GM12878 (cell line): Measurements from ENCODE around the gene NFATC1. TPM values are rescaled to one million over a fixed set of nuclear protein-coding genes. Genes with fewer than 3 reads are reported as not detected.
A peak's percentile ranks its signal among the peaks of the same experiment; 100 is the strongest.

Source experiments
- ATAC-seq: fragments of 200-7000 bp; cut with Tn5 transposase; 3 replicates; pipeline ENCODE4 v1.9.1; 2020; ENCODE audit warnings: mild to moderate bottlenecking, moderate library complexity
- BruUV-seq: library from RNA; stranded (reverse); fragments of 400-500 nt; replicated peaks from 2 replicates; lab custom pipeline; 2021; lab: Mats Ljungman, UMichigan
- CTCF ChIA-PET: fragments of 300-600 bp; sonication (Branson Sonifier 250); formaldehyde crosslinking; extraction: SDS; loops from one replicate; lab custom pipeline; 2021; ENCODE audit warnings: inconsistent platforms; lab: Yijun Ruan, JAX
- POLR2A ChIA-PET: fragments of 350-600 bp; formaldehyde crosslinking; extraction: SDS; loops from one replicate; lab custom pipeline; 2021; ENCODE audit warnings: inconsistent platforms; lab: Charles Lee
- RAD21 ChIA-PET: fragments of 300-600 bp; sonication (Branson Sonifier 250); formaldehyde crosslinking; loops from one replicate; lab custom pipeline; 2023; ENCODE audit warnings: antibody characterized with exemption; ENCODE audit not compliant: unreplicated experiment; lab: Charles Lee
- SMC1A ChIA-PET: fragments of 300-600 bp; sonication (Branson Sonifier 250); formaldehyde crosslinking; loops from one replicate; lab custom pipeline; 2023; ENCODE audit not compliant: unreplicated experiment, uncharacterized antibody; lab: Charles Lee
- DNase-seq: peaks from one replicate; pipeline ENCODE4 v3.0.0-alpha.2; 2011; ENCODE audit warnings: low read depth, low spot score
- FAIRE-seq: peaks from 3 replicates; lab custom pipeline; 2011; peaks lifted over from hg19 to GRCh38; lab: Jason Lieb, UNC
- H2AFZ ChIP-seq: 2 replicates; pipeline ENCODE4 v1.6.0; 2011; ENCODE audit warnings: low read depth, low read length, control low read depth; ENCODE audit not compliant: control insufficient read depth
- H3K27ac ChIP-seq: 2 replicates; pipeline ENCODE4 v1.5.1; 2011; ENCODE audit warnings: control low read depth; ENCODE audit not compliant: control insufficient read depth, insufficient read depth
- H3K27me3 ChIP-seq, 2 experiments: replicated peaks in 1 of 2; 2 replicates each; pipeline versions ENCODE4 v1.6.0 to v1.6.1; 2011; ENCODE audit warnings: low read length in 1 of 2; ENCODE audit not compliant: control insufficient read depth in 2 of 2, insufficient read depth in 2 of 2
- H3K36me3 ChIP-seq, 2 experiments: 2 replicates each; pipeline ENCODE4 v1.5.1; 2011; ENCODE audit warnings: low read length in 1 of 2; ENCODE audit not compliant: control insufficient read depth in 2 of 2, insufficient read depth in 2 of 2
- H3K4me1 ChIP-seq: 2 replicates; pipeline ENCODE4 v1.6.1; 2011; ENCODE audit warnings: mild to moderate bottlenecking, low read length, moderate library complexity, mixed read lengths; ENCODE audit not compliant: control insufficient read depth, insufficient read depth
- H3K4me2 ChIP-seq: 2 replicates; pipeline ENCODE4 v1.6.0; 2011; ENCODE audit warnings: control low read depth; ENCODE audit not compliant: control insufficient read depth, insufficient read depth
- H3K4me3 ChIP-seq: fragments of 200-600 bp; sonication (generic); 2 replicates; pipeline ENCODE4 v1.5.1; 2016
- H3K79me2 ChIP-seq: 2 replicates; pipeline ENCODE4 v1.6.0; 2011; ENCODE audit warnings: low read length; ENCODE audit not compliant: control insufficient read depth, insufficient read depth
- H3K9ac ChIP-seq: 2 replicates; pipeline ENCODE4 v1.8.0; 2011; ENCODE audit warnings: low read length, control low read depth, mixed read lengths; ENCODE audit not compliant: control insufficient read depth, insufficient read depth
- H3K9me3 ChIP-seq: replicated peaks from 3 replicates; pipeline ENCODE4 v1.5.1; 2011; ENCODE audit warnings: mild to moderate bottlenecking, low read length; ENCODE audit not compliant: control insufficient read depth, insufficient read depth
- H4K20me1 ChIP-seq: 2 replicates; pipeline ENCODE4 v1.6.0; 2011; ENCODE audit not compliant: control insufficient read depth, insufficient read depth
- ATF7 ChIP-seq: fragments of 450-650 bp; IDR thresholded peaks from 2 replicates; pipeline ENCODE4 v1.6.1; 2016; ENCODE audit warnings: low read depth, mild to moderate bottlenecking
- BHLHE40 ChIP-seq, 2 experiments: fragments of 450-650 bp in 1 of 2; IDR thresholded peaks; 2 replicates each; pipeline ENCODE4 v1.6.1; 2011 to 2017; ENCODE audit warnings: low read depth in 2 of 2, borderline replicate concordance in 1 of 2, improper control_type of control experiment in 1 of 2, low read length in 1 of 2, mild to moderate bottlenecking in 1 of 2
- CHD2 ChIP-seq: IDR thresholded peaks from 2 replicates; pipeline ENCODE4 v1.6.1; 2011; ENCODE audit warnings: low read depth, low read length, improper control_type of control experiment, borderline replicate concordance
- CREM ChIP-seq: IDR thresholded peaks from 2 replicates; pipeline ENCODE4 v1.6.1; 2014; ENCODE audit warnings: antibody characterized with exemption, low read depth
- GABPA ChIP-seq: IDR thresholded peaks from 2 replicates; pipeline ENCODE4 v1.6.1; 2014; ENCODE audit warnings: antibody characterized with exemption, low read depth, mild to moderate bottlenecking, inconsistent platforms
- IKZF1 ChIP-seq: fragments of 450-650 bp; conservative IDR thresholded peaks from 2 replicates; pipeline ENCODE4 v1.6.1; 2017; ENCODE audit warnings: antibody characterized with exemption, mild to moderate bottlenecking
- IKZF2 ChIP-seq, 2 experiments: fragments of 450-650 bp; IDR thresholded peaks; 2 replicates each; pipeline ENCODE4 v1.6.1; 2017; ENCODE audit warnings: mild to moderate bottlenecking in 2 of 2, moderate library complexity in 2 of 2
- MEF2B ChIP-seq: fragments of 450-650 bp; IDR thresholded peaks from 2 replicates; pipeline ENCODE4 v1.6.1; 2018; ENCODE audit warnings: mild to moderate bottlenecking, moderate library complexity; ENCODE audit not compliant: partially characterized antibody, poor library complexity, severe bottlenecking
- NBN ChIP-seq: fragments of 450-650 bp; IDR thresholded peaks from 2 replicates; pipeline ENCODE4 v1.6.1; 2016
- RAD21 ChIP-seq: IDR thresholded peaks from 2 replicates; pipeline ENCODE4 v1.6.1; 2011; ENCODE audit warnings: mild to moderate bottlenecking, low read depth, low read length, moderate library complexity; ENCODE audit not compliant: insufficient read depth
- RB1 ChIP-seq: fragments of 450-650 bp; formaldehyde crosslinking; IDR thresholded peaks from 2 replicates; pipeline ENCODE4 v1.6.1; 2017; ENCODE audit warnings: mild to moderate bottlenecking, borderline replicate concordance
- RCOR1 ChIP-seq: conservative IDR thresholded peaks from 2 replicates; pipeline ENCODE4 v1.6.1; 2012; ENCODE audit warnings: low read depth, low read length, improper control_type of control experiment
- RELA ChIP-seq: fragments of 450-650 bp; IDR thresholded peaks from 2 replicates; pipeline ENCODE4 v1.8.0; 2014; ENCODE audit warnings: borderline replicate concordance; ENCODE audit not compliant: partially characterized antibody
- SMC3 ChIP-seq: IDR thresholded peaks from 2 replicates; pipeline ENCODE4 v1.6.1; 2011; ENCODE audit warnings: low read length, improper control_type of control experiment, borderline replicate concordance
- TARDBP ChIP-seq: IDR thresholded peaks from 2 replicates; pipeline ENCODE4 v1.6.1; 2016; ENCODE audit warnings: borderline replicate concordance
- TCF12 ChIP-seq: IDR thresholded peaks from 2 replicates; pipeline ENCODE4 v1.6.1; 2011; ENCODE audit warnings: low read depth, mild to moderate bottlenecking, low read length
- YBX1 ChIP-seq: fragments of 450-650 bp; IDR thresholded peaks from 2 replicates; pipeline ENCODE4 v1.6.1; 2016; ENCODE audit warnings: antibody characterized with exemption
- YY1 ChIP-seq: IDR thresholded peaks from 2 replicates; pipeline ENCODE4 v1.6.1; 2011; ENCODE audit warnings: low read depth, mild to moderate bottlenecking, low read length
- WGBS: methylation state at CpG from one replicate; pipeline ENCODE4 v1.1.6; 2016; ENCODE audit warnings: low lambda C conversion rate; ENCODE audit not compliant: insufficient replicate concordance, insufficient coverage; ENCODE audit errors: missing lambda C conversion rate; 5-methylcytosine and 5-hydroxymethylcytosine counted together
- in situ Hi-C: fragments of 300-500 bp; cut with MboI; formaldehyde crosslinking; loops from 9 replicates; pipeline ENCODE4 v1.14.3; 2018; ENCODE audit warnings: mixed read lengths
- intact Hi-C: fragments of 100-400 bp; cut with micrococcal nuclease; formaldehyde crosslinking; loops from one replicate; pipeline ENCODE4 v1.14.2; 2022; ENCODE audit not compliant: unreplicated experiment
- polyA plus RNA-seq, 11 experiments: library from polyadenylated mRNA; depleted of rRNA in 4 of 11; unstranded in 6 of 11; stranded (reverse) in 5 of 11; fragments of >200 nt; fragmentation: Nextera tagmentation in 4 of 11; fragmentation: Illumina TruSeq in 1 of 11; extraction: Ambion mirVana in 4 of 11; extraction: Trizol in 1 of 11; gene quantifications; 1 replicate in 1 of 11; 2 replicates in 10 of 11; pipeline versions ENCODE4 v1.2.1 to v1.2.3, GENCODE V29; 2011 to 2016; ENCODE audit warnings: inconsistent platforms in 2 of 11, missing spikeins in 2 of 11, low read depth in 1 of 11
- total RNA-seq, 4 experiments: library from RNA; depleted of rRNA in 3 of 4; stranded (reverse); fragments of >200 nt in 3 of 4; fragmentation: Illumina TruSeq in 1 of 4; extraction: Trizol in 1 of 4; gene quantifications; 2 replicates each; pipeline versions ENCODE4 v1.2.1 to v1.2.3, GENCODE V29; 2013 to 2021
- TF ChIP-seq, protein P1 (sequence below), 3 experiments: IDR thresholded peaks in 2 of 3; conservative IDR thresholded peaks in 1 of 3; 2 replicates each; pipeline ENCODE4 v1.5.1; 2011; ENCODE audit warnings: low read depth in 3 of 3, low read length in 3 of 3, mild to moderate bottlenecking in 3 of 3, control low read depth in 2 of 3, moderate library complexity in 2 of 3, inconsistent platforms in 1 of 3, mixed read lengths in 1 of 3; ENCODE audit not compliant: control insufficient read depth in 2 of 3, insufficient read depth in 1 of 3; ENCODE audit errors: extremely low read depth in 1 of 3
- TF ChIP-seq, protein P2 (sequence below): fragments of 450-650 bp; IDR thresholded peaks from 2 replicates; pipeline ENCODE4 v1.6.1; 2017; ENCODE audit warnings: low read depth, mild to moderate bottlenecking, moderate library complexity

NFATC1 gene
- total and polyA plus RNA-seq, 10 of the 15 experiments (the other 5 are each of a cell fraction or from before 2014, with no cell fraction given) = 0.84 to 20.8 (median 5.1) TPM

DNA sequence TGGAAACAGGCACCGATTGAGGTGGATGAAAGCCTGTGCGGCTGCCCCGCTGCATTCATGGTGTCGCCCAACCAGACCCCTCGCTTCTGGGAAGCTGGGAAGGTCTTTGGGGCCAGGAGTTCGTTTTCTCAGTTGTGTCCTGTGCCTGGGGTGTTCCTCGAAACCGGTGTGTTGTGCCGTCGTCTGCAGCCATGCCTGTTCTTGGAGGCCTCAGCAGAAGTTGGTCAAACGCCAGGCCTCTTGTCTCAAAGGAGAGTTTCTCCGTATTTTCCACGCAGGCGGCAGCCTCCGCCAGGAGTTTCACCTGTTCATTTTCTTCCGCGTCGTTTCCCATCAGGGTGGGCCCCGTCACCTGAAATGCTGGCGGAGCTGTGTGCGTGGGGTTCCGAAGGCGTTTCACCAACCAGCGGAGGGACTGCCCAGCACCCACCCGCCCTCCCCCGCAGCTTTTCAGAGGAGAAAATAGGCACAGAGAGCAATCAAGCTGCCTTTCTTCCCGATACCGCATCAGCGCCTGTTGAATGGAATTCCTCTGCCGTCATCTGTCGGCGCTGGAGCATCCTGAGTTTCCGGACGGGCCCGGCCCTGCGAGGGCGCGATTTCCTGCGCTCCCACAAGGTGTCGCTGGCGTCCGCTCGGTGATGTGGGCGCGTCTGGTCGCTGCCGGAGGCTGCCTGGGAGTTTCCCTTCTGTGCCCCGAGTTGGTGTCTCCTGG is 17.0 kb upstream of the NFATC1 start:
- H3K27me3 ChIP-seq = no peaks in the 10 kb centered on the region
- ChIA-PET CTCF (interaction anchor here (0.6 to 6.4 kb wide), 20 partner anchors 10 to 780 kb away, joined by 3 to 48 read pairs (median 6); no protein-coding TSS in a partner anchor), SMC1A (interaction anchor here (0.8 to 3.0 kb wide), 11 partner anchors 9 to 779 kb away, joined by 3 to 14 read pairs (median 5); no protein-coding TSS in a partner anchor), POLR2A (no interaction called here), RAD21 (interaction anchor here (0.8 to 4.0 kb wide), 8 partner anchors 10 to 265 kb away, joined by 3 to 28 read pairs (median 4); no protein-coding TSS in a partner anchor)
- H3K9me3 ChIP-seq = no peaks in the 10 kb centered on the region
- no peak overlapping the region for H3K4me3 ChIP-seq
- DNase-seq (peak; percentile 26), ATAC-seq (peak; percentile 83), FAIRE-seq (peak; percentile 95)
- H3K27ac ChIP-seq = no peak overlapping the region; the same call in 1 of the 2 replicates
- no peak overlapping the region for H3K9ac ChIP-seq
- BruUV-seq = no TSS peak
- peak overlapping the region; percentile 11; the same call in 1 of the 2 replicates for H3K4me2 ChIP-seq
- peaks cover 9% of the 10 kb centered on the region for H3K4me1 ChIP-seq
- in situ Hi-C loops = loop anchor here (5.0 kb wide), 2 partner anchors 159 to 264 kb away; no protein-coding TSS in a partner anchor
- H4K20me1 ChIP-seq = no peaks in the 10 kb centered on the region
- H3K36me3 ChIP-seq = peaks cover 0 to 6% of the 10 kb centered on the region in 2 experiments; a peak in 2 of 4 replicates
- intact Hi-C loops = loop anchor here (1.0 to 5.0 kb wide), 2 partner anchors 266 to 779 kb away; no protein-coding TSS in a partner anchor
- WGBS = 43% methylated on average over 48 of the region's 48 CpGs
- no peak overlapping the region for H2AFZ ChIP-seq
- no peaks in the 10 kb centered on the region for H3K79me2 ChIP-seq
- peak; percentile 94 for TF ChIP-seq SMC3
- peak in 1 of 2 experiments; percentile 22; a peak in 1 of 4 replicates for TF ChIP-seq IKZF2 (IDR thresholded peaks at IDR 0.05)
- TF ChIP-seq GABPA = no peak
- 0 out of 2 replicates have a peak, but pooled peaks have one; percentile 56 for TF ChIP-seq RCOR1
- TF ChIP-seq YY1 = peak; percentile 69
- peak in 1 of 2 experiments; percentile 49; a peak in 1 of 4 replicates for TF ChIP-seq BHLHE40 (IDR thresholded peaks at IDR 0.05; ENCODE audit: borderline replicate concordance in 1 of 2, low read depth in 2 of 2, low read length in 1 of 2)
- peak; percentile 62; the same call in 1 of the 2 replicates for TF ChIP-seq TCF12
- no peak for TF ChIP-seq YBX1
- TF ChIP-seq, protein P1, sequence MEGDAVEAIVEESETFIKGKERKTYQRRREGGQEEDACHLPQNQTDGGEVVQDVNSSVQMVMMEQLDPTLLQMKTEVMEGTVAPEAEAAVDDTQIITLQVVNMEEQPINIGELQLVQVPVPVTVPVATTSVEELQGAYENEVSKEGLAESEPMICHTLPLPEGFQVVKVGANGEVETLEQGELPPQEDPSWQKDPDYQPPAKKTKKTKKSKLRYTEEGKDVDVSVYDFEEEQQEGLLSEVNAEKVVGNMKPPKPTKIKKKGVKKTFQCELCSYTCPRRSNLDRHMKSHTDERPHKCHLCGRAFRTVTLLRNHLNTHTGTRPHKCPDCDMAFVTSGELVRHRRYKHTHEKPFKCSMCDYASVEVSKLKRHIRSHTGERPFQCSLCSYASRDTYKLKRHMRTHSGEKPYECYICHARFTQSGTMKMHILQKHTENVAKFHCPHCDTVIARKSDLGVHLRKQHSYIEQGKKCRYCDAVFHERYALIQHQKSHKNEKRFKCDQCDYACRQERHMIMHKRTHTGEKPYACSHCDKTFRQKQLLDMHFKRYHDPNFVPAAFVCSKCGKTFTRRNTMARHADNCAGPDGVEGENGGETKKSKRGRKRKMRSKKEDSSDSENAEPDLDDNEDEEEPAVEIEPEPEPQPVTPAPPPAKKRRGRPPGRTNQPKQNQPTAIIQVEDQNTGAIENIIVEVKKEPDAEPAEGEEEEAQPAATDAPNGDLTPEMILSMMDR (IDR thresholded peaks at IDR 0.05 in 2 of 3, conservative IDR thresholded peaks at IDR 0.05 in 1 of 3; ENCODE audit: control insufficient read depth in 2 of 3, extremely low read depth in 1 of 3, insufficient read depth in 1 of 3, low read depth in 3 of 3, low read length in 3 of 3) = peak; percentile 95 to 99 (median 96); a peak in 5 of 6 replicates
- TF ChIP-seq RELA = peak; percentile 92
- TF ChIP-seq TARDBP = 0 out of 2 replicates have a peak, but pooled peaks have one; percentile 48
- TF ChIP-seq, protein P2, sequence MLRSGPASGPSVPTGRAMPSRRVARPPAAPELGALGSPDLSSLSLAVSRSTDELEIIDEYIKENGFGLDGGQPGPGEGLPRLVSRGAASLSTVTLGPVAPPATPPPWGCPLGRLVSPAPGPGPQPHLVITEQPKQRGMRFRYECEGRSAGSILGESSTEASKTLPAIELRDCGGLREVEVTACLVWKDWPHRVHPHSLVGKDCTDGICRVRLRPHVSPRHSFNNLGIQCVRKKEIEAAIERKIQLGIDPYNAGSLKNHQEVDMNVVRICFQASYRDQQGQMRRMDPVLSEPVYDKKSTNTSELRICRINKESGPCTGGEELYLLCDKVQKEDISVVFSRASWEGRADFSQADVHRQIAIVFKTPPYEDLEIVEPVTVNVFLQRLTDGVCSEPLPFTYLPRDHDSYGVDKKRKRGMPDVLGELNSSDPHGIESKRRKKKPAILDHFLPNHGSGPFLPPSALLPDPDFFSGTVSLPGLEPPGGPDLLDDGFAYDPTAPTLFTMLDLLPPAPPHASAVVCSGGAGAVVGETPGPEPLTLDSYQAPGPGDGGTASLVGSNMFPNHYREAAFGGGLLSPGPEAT = 0 out of 2 replicates have a peak, but pooled peaks have one; percentile 65
- 0 out of 2 replicates have a peak, but pooled peaks have one; percentile 33 for TF ChIP-seq RB1
- peak; percentile 89 for TF ChIP-seq RAD21
- no peak for TF ChIP-seq MEF2B
- TF ChIP-seq CHD2 = peak; percentile 22; the same call in 1 of the 2 replicates
- peak; percentile 67 for TF ChIP-seq IKZF1
- TF ChIP-seq NBN = 0 out of 2 replicates have a peak, but pooled peaks have one; percentile 40
- TF ChIP-seq ATF7 = no peak
- TF ChIP-seq CREM = peak; percentile 52; the same call in 1 of the 2 replicates
